GM19025 (cell line): Measurements from ENCODE around the gene RNF144B.

ENCODE experiments used
- ATAC-seq: cut with Tn5 transposase; IDR thresholded peaks from one replicate; pipeline ENCODE4 v1.9.1; 2021; ENCODE audit warnings: mild to moderate bottlenecking, low read depth, moderate library complexity; ENCODE audit not compliant: unreplicated experiment

The RNF144B gene

DNA sequence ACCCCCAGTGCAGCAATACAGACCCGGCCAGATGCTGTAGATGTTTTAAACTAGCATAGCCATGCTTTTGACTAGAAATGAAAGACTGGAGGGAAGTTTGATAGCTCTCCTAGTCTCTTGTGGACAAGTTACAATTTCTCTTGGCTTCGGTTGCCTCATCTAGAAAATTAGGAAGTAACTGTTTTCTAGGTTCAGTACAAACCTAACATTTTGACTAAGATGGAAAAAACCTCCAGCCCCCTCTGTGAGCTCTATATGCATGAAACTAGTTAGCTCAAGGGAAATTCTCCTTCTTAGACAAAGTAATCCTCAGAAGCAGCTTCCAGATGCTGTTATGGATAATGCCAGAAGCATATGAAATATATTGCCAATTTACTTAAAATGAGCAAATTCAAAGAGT is 86.6 kb downstream of the RNF144B start:
- no peak for ATAC-seq

DNA sequence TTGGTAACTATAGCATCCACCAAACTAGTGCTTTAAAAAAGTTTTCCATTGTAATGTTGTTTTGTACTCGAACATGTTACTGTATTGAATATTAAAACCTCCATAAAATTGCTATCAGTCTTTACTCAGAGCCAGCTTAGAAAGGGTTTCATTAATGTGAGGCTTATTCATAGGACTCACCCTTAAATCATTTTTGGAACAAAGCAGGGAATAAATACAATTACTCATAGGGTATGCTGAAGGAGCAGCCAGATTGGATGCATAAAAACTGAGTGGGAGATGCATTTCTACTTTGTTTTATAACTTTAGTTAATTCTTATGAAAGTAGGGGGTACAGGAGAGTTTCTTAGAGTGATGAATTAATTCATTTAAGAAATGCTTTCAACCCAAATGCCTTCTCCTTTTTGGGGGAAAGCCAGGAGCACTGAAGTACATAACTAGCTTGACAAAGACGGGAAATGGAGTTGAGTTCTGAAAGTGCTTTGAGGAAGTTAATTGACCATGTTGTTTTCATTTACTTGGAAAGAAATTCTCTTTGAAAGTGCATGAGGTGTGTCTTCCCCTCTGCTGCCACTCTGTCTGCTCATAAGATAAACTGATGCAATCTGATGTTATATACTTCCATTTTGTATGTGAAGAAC is 90.3 kb downstream of the RNF144B start:
- no peak for ATAC-seq

GRCh38 chr6:18478610-18479009 is 91.5 kb downstream of the RNF144B start:
- ATAC-seq = no peak

DNA sequence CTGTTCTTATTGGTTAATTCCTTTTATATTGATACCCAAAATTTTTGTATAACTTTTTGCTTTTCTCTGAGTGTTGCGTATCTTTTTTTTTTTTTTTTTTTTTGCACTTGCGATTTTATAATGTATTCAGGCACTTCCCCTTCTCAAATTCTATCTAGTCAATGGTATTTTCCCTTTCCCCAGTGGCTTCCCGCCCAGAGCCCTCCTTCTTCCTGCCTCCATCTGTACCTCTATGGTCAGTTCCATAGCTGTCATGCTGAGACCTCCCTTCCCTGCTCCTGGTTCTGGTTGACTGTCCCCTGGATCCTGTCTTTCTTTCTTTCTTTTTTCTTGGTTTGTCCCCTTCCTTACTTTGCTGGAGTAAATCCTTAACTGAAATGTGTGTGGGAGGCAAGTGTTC is 94.7 kb downstream of the RNF144B start:
- no peak for ATAC-seq

DNA sequence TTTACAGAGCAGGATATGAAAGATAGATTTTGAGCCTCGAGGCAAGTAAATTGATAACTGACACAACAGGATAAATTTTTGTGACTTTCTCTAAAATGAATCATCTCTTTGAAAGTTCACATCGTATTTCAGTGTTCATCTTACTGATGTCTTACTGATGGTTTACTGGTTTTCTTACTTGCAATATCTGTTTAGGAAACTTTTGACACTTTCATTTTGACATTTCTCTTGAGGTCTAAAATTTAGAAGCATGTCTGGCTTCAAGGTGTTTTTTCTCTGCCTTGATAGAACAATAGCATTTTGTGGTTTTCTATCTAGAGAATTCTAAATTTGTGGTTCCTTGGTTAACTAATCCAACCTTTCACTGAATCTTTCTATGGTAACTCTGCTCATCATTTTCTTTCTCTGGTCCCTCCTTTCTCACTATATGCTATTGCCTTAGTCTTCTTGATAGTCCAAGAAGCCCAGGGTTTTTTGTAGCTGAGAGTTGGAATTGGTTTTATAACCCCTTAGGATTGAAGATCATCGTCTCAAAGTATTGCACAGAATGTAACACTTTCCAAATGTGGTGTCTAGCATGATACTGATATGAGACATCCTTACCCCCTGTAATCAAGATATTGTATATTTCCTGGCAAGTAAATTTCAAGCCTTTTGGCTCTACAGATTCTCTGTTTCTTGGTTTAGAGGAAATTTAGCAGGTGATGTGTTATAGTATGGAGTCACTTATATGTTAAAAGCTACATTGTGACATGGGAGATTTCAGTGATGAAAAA is 98.7 kb downstream of the RNF144B start:
- ATAC-seq = no peak

DNA sequence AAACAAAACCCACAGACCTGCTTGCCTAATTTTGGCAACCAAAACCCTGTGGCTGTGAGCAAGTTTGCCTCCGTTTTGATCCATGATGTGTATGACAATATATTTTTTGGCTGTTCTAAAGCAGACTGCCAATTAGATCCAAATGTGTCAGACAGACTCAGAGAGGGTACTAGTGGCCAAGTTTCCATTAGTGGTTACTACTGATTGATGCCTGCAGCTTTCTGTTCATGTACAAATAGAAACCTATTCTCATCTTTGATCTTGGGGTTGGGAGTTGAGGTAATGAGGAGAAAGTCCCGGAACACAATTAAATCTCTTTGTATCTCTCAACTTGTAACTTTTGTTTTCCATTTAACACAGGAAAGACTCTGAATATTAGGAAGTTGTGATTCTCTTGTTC is 100.9 kb downstream of the RNF144B start:
- ATAC-seq = no peak

- no peak for ATAC-seq
Observed at GRCh38 chr6:18488526-18489270, 101.5 kb downstream of the RNF144B start.

GRCh38 chr6:18489335-18489734 is 102.2 kb downstream of the RNF144B start:
- no peak for ATAC-seq

GRCh38 chr6:18491308-18492045 is 104.3 kb downstream of the RNF144B start:
- no peak for ATAC-seq

DNA sequence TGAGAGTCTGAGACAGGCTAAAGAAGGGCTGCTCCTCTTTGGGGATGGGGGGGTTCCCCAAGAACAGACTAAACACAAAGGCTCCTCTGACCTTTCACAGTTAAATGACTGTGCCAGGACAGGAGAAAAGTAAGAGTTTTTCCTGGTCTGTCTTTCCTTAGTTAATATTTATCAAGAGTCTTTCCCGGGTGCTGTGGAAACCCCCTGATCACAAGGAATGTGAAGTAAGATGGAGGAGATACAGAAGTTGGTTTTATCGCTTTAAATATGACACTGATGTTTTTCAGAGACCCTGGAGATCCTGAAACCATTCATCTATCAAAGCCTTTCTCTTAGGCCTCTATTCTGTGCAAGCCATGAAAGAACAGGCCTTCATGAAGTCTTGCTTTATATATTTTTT is 105.8 kb downstream of the RNF144B start:
- ATAC-seq = no peak

DNA sequence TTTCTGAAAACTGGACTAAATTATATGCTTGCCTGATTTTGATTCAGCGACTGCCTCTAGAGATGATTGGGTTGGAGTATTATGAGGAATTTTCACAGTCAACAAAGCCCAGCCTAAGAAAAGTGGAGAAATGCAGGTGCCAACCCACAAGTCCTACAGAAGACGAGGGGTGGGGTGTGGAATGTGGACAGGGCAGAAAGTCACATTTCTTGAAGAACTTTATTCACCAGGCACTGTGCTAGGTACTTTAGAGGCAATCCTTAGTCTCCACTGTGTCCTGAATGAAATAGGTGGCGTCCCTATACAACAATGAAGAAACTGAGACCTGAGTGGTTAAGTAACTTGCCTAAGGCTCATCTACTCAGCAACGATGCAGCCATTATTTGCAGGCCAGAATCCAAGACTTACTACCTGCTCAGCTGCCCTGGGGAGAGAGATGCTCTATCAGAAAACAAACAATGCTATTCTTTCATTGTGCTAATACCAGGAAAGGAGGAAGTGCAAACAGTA is 106.3 kb downstream of the RNF144B start:
- ATAC-seq = no peak

DNA sequence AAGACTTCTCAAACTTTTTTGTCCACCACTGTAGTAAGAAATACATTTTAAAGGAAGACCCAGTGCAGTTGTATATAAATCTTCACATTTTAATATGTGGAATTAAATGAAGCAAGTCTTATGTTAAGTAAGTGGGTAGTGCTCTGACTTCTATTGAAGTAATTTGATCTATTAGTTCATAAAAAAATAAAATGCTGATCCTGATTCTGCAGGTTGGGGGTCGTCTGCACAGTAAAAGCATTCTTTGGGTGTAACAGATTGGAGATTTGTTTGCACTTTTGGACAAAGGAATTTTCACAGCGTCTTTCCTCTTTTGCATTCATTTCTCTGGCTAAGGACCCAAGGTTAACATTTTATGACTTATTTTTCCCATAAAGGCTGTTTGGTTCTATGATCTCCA is 106.8 kb downstream of the RNF144B start:
- no peak for ATAC-seq

DNA sequence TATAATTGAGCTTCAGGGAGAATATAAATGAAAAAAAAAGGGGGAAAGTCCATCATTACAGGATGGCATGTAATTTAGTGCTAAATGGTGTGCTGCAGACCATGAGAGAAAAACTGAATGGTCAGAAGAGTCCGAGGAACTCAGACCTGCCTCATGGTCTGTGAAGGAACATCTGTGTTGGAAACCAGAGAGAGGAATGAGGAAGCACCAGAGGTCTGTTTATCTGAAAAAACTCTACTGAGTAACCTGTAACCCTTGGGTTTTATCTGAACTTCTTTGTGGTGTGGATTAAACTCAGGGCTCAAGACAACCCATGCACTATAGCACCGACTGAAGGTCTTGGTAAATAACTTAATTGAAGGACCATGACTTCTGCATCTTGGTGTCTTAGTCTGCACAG is 108.1 kb downstream of the RNF144B start:
- no peak for ATAC-seq

DNA sequence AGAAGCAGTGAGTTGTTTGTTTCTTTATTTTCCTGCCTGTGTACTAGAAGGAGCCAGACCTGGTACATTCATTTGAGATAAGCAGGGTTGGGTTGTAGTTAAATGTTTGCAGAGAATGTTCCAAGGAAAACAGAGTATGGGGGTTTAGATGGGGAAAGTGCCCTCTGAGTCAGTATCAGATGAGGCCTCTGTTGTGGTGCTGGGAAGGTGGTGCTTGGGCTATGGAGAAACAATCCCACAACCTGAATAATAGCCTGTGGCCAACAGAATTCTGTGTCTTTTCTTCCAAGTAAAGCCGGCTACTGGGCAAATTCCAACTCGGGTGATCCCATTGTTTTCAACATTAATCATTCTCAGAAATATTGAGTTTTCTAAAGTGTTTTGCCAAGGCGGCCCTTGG is 109.3 kb downstream of the RNF144B start:
- no peak for ATAC-seq

- no peak for ATAC-seq
Observed at GRCh38 chr6:18497006-18497405, 109.9 kb downstream of the RNF144B start.

DNA sequence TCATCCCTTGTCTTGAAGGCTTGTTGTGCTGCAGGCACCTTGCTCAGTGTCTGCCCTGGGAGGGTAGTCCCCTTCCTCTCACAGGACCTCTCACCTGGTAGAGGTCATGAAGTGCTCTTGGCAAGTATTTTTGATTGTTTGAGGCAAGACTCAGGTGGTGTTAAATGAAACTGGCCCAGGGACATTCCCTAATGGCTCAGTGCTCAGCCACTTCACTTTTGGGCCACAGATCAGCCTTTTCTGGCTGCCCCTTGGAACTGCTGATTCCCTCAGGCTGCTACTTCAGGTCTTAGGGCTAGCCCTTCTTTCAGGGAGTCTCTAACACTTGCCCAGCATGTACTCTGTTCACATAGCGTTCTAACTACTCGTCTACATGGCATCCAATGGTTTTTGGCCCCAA is 111.3 kb downstream of the RNF144B start:
- no peak for ATAC-seq

DNA sequence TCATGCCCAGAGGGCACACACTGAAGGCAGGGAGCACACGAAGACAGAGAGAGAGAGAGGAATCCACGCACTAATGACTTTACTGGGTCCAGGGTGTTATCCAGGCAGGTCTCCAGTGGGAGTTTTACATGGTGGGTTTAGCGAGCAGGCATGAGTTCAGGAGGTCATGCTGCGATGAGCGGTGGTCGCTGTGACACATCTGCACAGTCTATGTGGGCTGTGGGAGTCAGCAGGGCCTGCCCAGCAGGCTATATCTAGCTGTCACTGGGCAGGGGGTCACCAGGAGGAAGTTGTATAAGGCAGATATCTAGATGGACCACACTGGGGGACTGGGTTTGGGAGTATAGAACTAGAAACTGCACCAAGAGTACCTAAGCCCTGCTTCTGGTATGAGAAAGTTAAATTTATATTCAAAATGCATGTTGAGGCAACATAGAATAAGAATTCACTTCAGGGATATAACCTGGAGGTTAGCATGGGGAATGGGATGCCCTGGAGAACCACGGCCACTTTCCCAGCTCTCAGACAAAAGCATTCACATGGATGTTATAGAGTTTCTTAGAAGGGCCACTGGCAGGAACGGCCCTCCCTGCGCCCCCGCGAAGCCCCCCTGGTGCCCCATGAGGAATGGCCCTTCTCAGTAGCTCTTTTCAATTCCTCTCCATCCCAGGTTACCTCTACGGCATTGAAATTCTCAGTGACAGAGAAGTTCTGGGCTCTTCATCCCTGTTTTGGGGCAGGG is 113.9 kb downstream of the RNF144B start:
- no peak for ATAC-seq

- no peak for ATAC-seq
Observed at GRCh38 chr6:18501663-18502013, 114.5 kb downstream of the RNF144B start.

GRCh38 chr6:18503206-18503592 is 116.0 kb downstream of the RNF144B start:
- no peak for ATAC-seq

- ATAC-seq = peak; percentile 72
Observed at GRCh38 chr6:18503593-18504231, 116.6 kb downstream of the RNF144B start.
